GM19372 (cell line): Measurements from ENCODE around the gene HOXB4.

Source experiments
- ATAC-seq: cut with Tn5 transposase; IDR thresholded peaks from one replicate; pipeline ENCODE4 v1.9.1; 2021; ENCODE audit warnings: mild to moderate bottlenecking, low read depth, moderate library complexity; ENCODE audit not compliant: unreplicated experiment

The HOXB4 gene

DNA sequence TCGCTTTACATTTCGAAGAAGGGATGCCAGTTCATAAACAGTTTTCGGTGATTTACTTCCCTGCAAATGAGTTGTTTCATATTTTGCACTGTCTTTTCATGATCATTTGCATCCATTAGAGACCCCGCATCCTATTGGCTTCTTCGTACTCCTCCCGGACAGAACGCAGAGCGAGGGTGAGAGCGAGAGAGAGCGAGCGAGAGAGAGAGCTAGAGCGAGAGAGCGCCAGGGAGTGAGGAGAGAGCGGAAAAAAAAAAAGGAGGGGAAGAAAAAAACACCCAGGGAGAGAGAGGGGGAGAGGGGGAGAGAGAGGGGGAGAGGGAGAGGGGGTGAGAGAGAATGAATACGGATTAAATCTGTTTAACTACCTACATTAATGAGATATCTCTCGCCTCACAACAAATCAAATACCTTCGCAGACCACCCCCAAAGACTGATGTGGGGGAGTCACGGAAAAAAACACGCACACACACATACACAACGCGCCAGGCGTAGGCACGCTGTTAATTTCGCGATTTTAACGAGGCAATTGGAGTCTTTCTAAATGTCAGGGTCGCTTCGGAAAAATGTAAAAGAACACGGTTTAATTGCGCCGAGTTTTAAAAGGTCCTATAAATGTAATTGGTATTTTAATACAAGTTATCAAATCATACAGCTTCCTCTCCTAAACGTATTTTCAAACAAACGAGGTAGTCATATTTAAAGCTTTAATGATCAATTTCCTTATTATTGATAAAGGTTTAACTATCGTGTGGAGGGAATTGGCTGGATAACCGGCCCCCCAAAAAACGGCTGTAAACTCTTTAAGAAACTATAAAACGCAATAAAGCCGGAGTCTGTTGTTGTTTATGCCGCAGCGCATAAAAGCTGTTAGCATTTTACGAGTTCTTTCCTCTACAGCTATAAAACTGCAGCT lies 37.2 kb upstream of the HOXB4 start, which contains the start of gene HOXB8:
Gene HOXB8, minus strand, starts transcription at position 246 of the 916 bp plus-strand sequence. CDS start 588 bp downstream, outside the sequence.
- ATAC-seq: no peak

DNA sequence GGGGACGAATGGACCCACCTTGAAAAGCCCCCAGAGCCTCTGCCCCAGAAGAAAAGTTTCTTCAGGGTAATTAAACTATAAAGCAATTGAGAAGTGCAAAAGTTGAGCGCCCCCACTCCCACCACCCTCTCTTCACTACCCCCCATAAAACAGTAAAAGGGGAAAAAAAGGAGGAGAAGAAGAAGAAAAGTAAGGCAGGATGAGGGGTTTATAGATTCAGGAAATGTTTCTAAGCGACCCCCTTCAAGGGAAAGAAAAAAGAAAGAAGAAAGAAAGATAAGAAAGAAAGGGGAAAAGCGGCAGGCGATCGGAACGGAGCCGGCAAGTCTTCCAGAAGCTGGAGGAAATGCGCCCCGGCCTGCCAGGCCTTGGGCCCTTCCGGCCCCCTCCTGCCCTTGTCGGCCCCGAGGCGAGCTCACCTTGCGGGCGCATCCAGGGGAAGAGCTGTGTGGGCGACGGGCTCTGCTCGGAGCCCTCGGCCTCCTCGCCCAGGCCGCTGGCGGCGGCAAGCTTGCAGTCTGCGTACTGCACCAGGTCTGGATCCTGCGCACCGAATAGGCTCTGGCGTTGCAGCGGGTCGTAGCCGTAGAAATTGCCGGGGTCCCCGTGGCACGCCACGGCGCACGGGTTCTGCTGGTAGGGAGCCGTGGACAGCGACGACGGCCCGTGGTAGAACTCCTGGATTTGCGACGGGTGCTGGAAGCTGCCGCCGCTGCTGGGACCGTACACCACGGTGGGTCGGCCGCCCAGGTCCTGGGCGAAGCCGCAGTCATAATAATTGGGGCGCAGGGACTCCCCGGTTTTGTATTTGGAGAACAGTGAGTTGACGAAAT lies 35.9 kb upstream of the HOXB4 start:
- ATAC-seq: no peak

DNA sequence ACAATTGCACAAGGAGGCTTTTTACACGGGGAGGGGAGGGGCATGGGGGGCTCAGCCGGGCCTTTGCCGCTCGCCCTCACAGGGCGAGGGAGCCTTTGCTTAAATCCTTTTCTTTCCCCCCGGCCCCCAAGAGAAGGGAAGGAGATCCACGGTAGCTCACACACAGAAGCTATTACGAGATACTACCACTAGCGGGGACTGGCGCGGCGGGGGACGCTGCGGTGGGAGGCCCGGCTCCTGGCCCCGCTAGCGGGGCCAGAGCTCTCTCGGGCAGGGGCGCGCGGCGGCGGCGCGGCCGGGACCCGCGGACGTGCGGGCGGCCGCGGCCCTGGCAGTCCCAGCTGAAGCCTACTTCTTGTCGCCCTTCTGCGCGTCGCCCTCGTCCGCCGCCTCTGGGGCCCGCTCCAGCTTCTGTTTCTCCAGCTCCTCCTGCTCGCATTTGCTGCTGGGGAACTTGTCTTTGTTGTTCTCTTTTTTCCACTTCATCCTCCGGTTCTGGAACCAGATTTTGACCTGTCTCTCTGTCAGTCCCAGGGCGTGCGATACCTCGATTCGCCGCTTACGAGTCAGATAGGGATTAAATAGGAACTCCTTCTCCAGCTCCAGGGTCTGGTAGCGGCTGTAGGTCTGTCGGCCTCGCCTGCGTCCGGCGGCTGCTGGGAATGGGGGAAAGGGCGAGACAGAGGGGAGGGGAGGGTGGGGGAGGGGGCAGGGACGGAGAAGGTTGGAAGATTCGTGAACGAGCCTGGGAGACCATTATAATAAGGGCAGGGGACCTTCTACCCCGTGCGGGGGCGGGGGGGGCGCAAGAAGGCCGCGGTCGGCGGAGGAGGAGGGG lies 34.9 kb upstream of the HOXB4 start:
- ATAC-seq: no peak

DNA sequence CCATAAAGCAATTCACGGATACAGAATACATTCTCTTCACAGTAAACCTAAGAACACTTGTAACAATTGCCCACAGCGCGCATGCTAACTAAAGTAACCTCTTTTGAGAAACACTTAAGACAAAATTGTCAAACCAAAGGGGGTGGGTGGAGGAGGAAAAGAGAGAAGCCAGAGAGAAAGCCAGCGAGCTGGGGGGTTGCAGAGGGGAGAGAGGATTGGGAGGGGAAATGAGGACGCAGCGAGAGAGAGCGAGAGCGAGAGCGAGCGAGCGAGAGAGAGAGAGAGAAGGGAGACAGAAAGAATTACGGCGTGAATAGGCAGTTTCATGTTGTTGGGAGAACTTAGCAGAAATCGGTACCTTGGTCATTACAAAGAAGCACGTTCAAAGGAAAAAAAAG lies 34.3 kb upstream of the HOXB4 start:
- ATAC-seq: no peak

DNA sequence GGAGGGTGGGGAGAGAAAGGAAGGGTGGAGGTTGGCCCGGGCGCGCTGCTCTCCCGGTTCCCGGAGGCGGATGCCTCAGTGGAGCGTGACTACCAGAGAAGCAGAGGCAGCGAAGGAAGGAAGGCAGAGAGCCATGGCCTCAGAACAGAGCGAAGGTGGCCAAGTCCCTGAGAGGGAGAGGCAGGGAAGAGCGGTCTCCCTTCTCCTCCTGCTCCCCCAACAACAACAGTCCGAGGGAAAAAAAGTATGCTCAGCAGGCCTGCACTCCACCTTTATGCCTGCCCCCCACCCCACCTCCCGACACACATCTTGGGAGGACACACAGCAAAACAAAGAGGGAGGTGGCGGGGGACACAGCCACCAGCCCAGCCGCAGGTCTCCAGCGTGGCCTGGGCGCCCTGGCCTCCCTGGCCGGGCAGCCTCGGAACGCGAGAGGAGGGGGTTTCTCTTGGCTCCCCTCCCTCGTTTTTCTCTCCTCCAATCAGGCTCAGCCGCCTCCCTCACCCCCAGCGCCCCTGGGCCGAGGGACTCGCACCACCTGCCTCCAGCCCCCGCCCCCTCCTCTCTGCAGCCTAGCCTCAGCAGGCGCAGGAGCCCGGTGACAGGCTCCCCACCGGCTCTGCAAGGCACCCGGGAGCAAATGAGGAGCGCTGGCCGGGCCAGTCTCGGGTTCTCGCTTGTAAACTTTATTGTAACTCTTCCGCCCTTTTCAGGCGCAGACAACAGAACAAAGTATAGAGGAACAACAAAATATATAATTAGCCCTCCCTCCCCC lies 33.7 kb upstream of the HOXB4 start:
- ATAC-seq: no peak

DNA sequence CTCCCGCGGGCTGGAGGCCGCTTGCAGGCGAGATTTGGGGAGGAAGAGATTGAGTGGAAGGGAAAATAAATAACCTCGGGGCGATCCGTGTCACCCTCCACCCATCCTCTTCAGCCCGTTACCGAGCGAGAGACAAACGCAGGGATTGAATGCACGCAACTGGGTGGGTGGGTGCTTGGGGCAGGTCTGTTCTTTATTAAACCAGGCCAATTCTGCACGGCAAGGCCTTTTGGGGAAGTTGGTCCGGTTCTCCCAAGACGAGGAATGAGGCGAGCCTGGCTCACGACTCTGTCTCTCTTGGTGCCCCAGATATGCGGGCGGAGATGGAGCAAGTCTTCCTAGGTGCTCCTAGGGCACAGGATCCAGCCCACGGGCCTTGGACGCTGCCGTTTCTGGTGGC lies 33.1 kb upstream of the HOXB4 start:
- no peak for ATAC-seq

DNA sequence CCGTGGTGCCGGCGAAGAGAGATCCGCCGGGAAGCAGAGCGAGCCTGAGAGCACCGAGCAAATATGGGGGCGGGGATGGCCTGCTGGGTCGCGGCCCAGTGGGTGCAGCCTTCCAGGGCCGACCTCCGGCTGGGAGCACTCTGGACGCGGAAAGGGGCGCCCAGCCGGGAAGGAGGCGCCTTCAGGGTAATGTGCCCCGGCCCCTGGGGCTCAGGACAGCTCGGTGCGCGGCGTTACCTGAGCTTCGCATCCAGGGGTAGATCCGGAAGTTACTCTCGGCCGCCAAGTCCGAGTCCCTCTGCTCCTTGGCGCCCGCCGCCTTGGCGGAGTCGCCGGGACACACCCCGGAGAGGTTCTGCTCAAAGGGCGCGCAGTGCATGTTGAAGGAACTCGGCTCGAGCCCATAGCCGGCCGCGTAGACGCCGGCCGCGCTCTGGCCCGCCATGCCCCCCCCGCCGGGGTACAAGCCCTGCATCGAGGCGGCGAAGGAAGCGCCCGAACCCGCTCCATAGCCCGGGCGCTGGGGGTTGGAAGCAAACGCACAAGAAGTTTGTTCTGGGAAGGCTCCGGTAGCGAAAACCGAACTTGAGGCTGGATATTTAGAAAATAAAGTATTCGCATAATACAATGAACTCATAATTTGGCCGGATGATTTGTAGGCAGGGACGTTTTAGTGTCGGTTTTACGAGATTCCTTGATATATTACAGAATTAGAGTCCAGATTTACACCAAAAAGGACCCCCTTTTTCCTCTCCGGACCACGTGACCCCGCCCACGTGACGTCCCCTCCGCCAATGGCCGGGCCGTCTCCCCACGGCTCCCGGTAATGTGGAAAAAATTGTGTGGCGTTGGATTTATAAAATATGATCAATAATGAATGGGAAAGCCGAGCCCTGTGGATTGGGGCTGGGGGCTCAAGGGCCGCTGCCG lies 32.4 kb upstream of the HOXB4 start, which contains the start of gene HOXB7:
Gene HOXB7, minus strand, starts transcription at position 736 of the 930 bp plus-strand sequence. Its CDS starts 99 bp downstream, at position 637.
- no peak for ATAC-seq

DNA sequence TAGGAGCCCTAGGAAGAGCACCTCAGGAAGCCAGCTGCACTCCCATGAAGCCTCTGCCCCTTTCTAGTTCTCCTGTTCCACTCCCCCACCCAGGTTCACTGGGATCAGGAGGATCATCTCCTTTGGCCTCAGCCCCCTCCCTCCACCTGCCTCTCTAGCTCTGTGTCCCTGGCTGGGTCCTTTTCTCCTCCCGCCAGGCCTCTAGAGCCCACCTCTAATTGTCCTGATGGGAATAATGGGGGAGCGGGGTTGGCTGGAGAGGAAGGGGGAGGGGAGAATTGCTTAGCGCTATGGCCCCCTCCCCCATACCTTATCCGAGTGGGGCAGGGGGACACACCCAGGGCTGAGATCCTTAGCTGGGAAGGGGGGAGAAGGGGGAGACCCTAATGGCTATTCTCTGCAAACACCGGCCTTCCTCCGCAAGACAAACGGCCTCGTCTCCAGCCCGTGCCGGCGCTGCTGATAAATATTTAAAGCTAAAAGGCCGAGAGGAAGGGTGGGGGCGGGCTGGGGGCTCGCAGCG lies 31.7 kb upstream of the HOXB4 start:
- no peak for ATAC-seq

DNA sequence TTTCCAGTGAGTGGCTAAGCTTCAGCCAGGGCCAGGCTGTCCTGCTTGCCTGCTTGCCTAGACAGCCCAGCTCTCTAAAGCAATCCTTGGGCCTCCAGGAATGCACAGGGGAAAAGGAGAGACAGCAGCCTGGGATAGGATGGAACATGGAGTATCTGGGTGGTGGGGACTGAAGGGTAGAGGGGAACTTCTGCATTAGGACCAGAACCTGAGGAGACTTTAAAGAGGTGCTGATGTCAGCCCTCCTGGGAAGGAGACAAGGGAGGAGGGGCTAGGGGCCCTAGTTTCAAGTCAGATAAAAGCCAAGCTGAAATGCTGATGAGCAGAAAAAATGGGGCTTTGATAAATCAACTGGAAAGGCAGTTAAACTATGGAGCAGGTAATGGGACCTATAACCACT lies 30.9 kb upstream of the HOXB4 start:
- no peak for ATAC-seq

DNA sequence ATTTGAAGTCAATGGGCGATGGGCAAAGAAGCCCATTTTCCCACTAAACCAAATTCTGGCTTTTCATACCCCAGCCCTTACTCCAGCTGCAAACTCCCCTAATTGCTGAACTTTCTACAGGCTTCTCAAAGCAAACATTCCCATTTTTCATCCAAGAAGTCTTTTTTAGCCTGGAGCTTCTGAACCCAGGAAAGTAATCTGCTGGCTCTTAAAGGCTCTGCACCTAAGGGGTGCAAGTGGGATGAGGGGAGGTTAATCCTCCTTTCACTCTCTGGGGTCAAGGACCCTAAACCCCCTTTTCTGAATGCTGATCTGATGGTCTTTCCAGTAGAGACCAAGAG lies 30.3 kb upstream of the HOXB4 start:
- ATAC-seq: no peak

DNA sequence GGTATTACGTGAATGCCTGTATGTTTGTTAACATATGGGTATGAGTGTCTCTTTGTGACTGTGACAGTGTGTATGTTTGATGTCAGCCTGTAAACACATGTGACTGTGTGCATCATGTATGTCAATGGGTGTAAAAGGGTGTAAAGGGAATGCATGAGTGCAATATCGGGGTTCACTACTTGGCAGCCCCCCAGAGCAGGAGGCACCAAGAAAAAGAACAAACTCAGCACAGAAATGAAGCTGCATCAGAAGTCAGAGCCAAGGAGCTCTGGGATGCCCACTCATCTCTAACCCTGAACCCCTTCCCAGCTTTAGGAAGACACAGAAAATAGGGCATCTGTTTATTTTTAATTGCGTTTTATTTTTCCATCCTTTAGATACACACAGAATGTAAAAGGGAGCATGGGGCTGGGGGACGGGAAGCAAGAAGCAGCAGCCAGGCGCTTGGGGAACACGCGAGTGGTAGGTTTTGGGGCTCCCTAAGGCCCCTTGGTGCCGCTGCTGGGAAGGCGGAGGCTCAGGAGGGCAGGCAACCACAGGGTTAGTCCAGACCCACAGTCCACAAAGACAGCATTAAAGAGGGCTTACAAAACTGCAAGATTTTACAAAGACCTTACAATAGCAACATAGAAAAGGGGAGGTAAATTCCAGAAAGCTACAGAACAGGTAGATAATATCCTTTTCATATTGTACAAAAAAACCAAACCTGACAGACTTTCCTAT lies 28.9 kb upstream of the HOXB4 start:
- no peak for ATAC-seq

DNA sequence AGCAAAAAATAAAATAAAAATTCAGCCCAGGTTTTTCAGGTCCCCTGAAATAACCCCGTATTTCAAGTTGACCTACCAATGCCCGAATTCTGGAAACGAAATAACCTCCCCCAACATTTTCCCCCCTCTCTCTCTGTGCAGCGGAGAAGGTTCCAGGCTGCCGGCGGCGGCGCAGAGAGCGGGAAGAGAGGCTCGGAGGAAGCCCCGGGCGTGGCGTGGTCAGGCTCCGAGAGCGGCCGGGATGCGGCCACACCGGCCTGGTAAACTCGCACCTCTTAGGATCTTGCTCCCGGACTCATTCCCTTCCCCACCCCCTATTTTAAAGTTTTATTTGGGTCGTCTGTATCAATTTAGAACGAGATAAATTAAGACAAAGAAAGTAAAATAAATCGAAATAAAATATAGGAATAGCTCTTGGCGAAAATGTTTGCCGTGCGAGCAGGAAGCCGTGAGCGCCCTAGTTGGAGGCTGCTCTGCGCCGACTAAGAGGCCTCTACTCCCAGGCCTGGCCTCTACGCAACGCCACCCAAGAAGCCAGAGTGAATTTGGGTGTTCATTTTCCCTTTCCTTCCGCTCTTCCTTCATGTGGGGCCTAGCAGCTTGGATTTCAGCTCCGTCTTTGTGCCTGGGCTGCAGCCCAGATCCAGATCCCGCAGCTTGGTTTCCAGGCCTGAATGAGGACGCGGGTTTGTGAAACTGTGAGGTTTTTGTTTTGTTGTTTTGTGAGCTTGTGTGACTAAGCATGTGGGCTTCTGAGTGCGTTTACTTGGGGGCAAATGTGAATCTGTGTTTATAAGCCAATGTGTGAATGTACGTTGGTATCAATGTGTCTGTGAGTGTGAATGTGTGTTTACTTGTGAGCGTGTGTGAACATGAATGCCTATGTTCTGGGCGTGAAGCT lies 28.1 kb upstream of the HOXB4 start:
- no peak for ATAC-seq

DNA sequence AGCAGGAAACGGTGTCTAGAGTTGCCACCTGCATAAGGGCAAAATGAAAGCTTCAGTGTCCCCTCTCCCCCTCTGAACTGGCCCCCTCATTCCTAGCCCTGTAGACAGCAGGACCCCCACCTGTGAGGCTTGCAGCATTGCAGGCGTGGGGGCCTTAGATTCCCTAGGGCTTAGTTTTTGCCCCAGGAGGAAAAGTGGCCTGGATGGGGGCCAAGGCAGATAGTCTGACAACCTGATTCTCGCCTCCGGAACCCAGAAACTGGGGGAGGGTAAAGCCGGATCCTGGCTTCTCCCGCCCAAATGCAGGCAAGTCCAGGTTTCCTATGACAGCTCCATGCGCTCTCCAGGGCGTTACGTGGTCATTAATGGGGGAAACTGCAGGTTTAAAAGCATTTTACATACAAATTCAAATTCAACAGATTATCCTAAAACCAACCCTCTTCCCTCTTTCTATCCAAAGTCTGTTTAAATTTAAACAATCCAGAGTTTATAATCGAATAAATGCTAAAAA lies 27.3 kb upstream of the HOXB4 start:
- no peak for ATAC-seq

DNA sequence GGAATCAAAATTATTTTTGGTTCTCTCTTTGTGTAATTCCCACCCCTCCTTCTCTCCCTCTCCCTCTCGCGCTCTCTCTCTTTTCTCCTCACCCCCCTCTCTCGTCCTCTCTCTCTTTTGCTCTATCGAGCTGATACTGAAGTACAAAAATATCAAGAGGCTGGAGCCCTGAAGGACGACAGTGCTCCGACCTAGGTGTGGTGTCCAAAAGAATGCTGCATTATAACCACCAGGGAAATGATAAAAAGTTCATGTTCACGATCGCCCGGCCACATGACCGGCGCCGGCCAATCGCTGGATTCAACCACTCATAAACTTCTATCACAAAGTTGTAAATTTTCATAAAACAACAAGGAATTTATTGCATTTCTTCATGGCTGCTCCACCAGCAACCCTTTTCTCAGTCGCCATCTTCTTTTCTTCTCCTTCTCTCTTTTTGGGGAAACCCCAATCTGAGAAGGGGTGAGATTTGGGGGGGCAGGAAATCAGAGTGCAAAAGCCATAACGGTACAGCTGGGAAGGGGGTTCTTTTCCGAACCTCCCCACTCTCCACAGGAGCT lies 26.7 kb upstream of the HOXB4 start, which contains the start of gene HOXB6:
Gene HOXB6, minus strand, starts transcription at position 217 of the 560 bp plus-strand sequence. CDS start 6,836 bp downstream, outside the sequence.
- no peak for ATAC-seq

DNA sequence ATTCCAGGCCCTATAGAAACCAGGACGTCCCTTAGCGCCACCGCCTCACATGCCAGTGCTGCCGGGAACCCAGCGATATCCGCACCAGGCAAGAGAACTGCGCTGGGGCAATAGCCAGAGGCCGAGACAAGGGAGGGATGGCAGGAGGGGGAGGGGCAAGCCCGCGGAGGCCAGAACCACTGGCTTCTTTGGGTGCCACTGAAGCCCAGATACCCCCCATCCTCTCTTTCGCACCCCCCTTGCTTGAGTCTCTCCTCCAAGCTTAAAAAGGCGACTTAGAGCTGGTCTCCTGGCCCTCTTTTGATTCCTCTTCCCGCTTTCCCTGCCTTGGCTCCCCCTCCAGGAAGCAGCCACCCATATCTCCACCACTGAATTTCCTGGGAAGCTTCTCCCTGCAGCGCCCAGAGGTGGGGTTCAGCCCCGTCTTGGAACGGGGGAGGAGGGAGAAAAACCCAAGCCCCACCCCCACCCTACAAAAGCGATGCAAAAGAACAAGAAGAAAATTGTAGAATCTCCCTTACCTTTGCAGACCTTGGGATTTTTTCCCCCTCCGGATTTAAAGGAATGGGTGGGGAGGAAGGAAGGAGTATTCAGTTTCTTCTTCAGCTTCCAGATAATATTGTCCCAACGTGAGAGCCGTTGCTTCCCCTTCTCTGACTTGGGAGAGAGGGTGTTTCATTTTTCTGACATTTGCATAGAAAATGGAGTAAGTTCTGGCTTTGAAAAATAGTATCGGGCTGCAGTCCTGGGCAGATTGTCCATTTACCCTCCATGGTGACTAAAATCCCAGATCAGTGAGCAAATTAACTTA lies 26.0 kb upstream of the HOXB4 start:
- no peak for ATAC-seq
